HepG2 (cell line): Measurements from ENCODE around the gene SYS1. TPM values are rescaled to one million over a fixed set of nuclear protein-coding genes. Genes with fewer than 3 reads are reported as not detected.
A peak's percentile ranks its signal among the peaks of the same experiment; 100 is the strongest.

Experiments
- ATF2 ChIP-seq: sonication (generic); formaldehyde crosslinking; IDR thresholded peaks from 2 replicates; pipeline ENCODE4 v1.4.0; 2020; ENCODE audit warnings: missing genetic modification reagents
- MEIS1 ChIP-seq: sonication (generic); formaldehyde crosslinking; IDR thresholded peaks from 2 replicates; pipeline ENCODE4 v1.9.0; 2021; ENCODE audit warnings: mild to moderate bottlenecking, missing genetic modification reagents, moderate library complexity, borderline replicate concordance
- PRDM4 ChIP-seq: sonication (generic); formaldehyde crosslinking; IDR thresholded peaks from 2 replicates; pipeline ENCODE4 v1.9.0; 2021; ENCODE audit warnings: missing genetic modification reagents, borderline replicate concordance
- RAD51 ChIP-seq: fragments of 450-650 bp; IDR thresholded peaks from 2 replicates; pipeline ENCODE4 v1.6.1; 2016; ENCODE audit warnings: borderline replicate concordance
- SIN3A ChIP-seq: IDR thresholded peaks from 2 replicates; pipeline ENCODE4 v1.6.1; 2011; ENCODE audit warnings: low read depth, mild to moderate bottlenecking, control low read depth, low read length, borderline replicate concordance
- TAF1 ChIP-seq: sonication (generic); formaldehyde crosslinking; IDR thresholded peaks from 2 replicates; pipeline ENCODE4 v1.4.0; 2020; ENCODE audit warnings: missing genetic modification reagents
- THYN1 ChIP-seq: sonication (generic); formaldehyde crosslinking; IDR thresholded peaks from 2 replicates; pipeline ENCODE4 v1.8.1; 2023; ENCODE audit warnings: low read depth, mild to moderate bottlenecking, moderate library complexity, missing genetic modification reagents, borderline replicate concordance
- TRIM22 ChIP-seq: fragments of 450-650 bp; IDR thresholded peaks from 2 replicates; pipeline ENCODE4 v1.6.1; 2017
- ZNF280B ChIP-seq: sonication (generic); formaldehyde crosslinking; IDR thresholded peaks from 2 replicates; pipeline ENCODE4 v1.5.0; 2020; ENCODE audit warnings: missing genetic modification reagents, mild to moderate bottlenecking, borderline replicate concordance
- ZNF687 ChIP-seq: sonication (generic); formaldehyde crosslinking; IDR thresholded peaks from 2 replicates; pipeline ENCODE4 v1.5.1; 2020; ENCODE audit warnings: mild to moderate bottlenecking, missing genetic modification reagents, moderate library complexity
- ZNF879 ChIP-seq: sonication (generic); formaldehyde crosslinking; IDR thresholded peaks from 2 replicates; pipeline ENCODE4 v1.8.1; 2023; ENCODE audit warnings: missing genetic modification reagents
- ZNF883 ChIP-seq: sonication (generic); formaldehyde crosslinking; IDR thresholded peaks from 2 replicates; pipeline ENCODE4 v1.5.1; 2020; ENCODE audit warnings: mild to moderate bottlenecking, missing genetic modification reagents; ENCODE audit errors: not compliant biosample characterization
- polyA plus RNA-seq, 8 experiments: library from polyadenylated mRNA; depleted of rRNA in 3 of 8; stranded (reverse) in 7 of 8; unstranded in 1 of 8; fragments of >200 nt; fragmentation: Illumina TruSeq in 4 of 8; extraction: Trizol in 4 of 8; gene quantifications; 2 replicates each; pipeline versions ENCODE4 v1.2.1 to v1.2.3, GENCODE V29; 2011 to 2016; ENCODE audit warnings: low read depth in 4 of 8, missing spikeins in 1 of 8, mixed read lengths in 1 of 8; ENCODE audit not compliant: insufficient read depth in 1 of 8
- total RNA-seq, 5 experiments: library from RNA; depleted of rRNA; stranded (reverse); fragments of >200 nt; fragmentation: Illumina TruSeq; extraction: Trizol; gene quantifications; 2 replicates each; pipeline ENCODE4 v1.2.3, GENCODE V29; 2016; ENCODE audit warnings: low read depth in 1 of 5
- TF ChIP-seq, protein P1 (sequence below), 2 experiments: sonication (generic) in 1 of 2; formaldehyde crosslinking in 1 of 2; IDR thresholded peaks; 2 replicates each; pipeline versions ENCODE4 v1.5.1 to v1.6.1; 2011 to 2020; ENCODE audit warnings: borderline replicate concordance in 1 of 2, low read depth in 1 of 2, low read length in 1 of 2, mild to moderate bottlenecking in 1 of 2, missing genetic modification reagents in 1 of 2, moderate library complexity in 1 of 2

The SYS1 gene
- total and polyA plus RNA-seq, 2 of the 13 experiments (the other 11 are each of a cell fraction or from before 2014, with no cell fraction given), result 38.3 to 65.6 TPM

DNA sequence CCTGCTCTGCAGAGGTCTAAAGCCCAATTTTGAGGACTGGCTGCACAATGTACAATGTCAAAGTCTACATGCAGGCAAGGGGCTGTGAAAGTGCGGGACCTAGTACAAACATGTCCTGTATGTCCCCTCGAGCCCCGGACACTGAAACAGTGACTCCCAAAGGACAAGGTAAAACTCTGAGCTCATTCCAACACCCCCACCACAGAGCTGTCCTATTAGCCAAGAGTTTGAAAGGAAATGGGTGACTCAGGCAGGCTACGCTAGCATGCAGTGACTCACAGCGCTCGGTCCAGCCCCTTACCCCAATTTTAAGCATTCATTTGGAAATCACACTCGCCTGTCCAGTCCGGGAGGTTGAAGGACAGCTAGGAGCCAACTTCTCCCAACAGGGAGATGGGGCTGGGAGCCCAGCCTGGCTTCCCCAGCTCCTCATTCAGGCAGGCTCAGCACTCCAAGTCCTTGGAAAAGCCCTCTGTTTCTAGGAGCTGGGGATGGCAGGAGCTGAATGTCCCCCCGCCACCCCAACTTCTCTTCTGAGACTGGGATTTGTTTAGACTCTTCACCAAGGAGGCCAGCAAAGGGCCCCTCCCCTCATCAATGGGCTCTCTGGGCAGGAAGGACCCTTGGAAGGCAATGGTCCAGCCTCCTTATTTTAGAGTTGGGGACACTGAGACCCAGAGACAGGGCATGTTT lies 18.6 kb upstream of the SYS1 start (continued):
- TF ChIP-seq, protein P1, sequence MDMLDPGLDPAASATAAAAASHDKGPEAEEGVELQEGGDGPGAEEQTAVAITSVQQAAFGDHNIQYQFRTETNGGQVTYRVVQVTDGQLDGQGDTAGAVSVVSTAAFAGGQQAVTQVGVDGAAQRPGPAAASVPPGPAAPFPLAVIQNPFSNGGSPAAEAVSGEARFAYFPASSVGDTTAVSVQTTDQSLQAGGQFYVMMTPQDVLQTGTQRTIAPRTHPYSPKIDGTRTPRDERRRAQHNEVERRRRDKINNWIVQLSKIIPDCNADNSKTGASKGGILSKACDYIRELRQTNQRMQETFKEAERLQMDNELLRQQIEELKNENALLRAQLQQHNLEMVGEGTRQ (IDR thresholded peaks at IDR 0.05; ENCODE audit: low read depth, low read length), result no peak
- TF ChIP-seq, protein P1 (CRISPR knock-in tag; IDR thresholded peaks at IDR 0.05; ENCODE audit: borderline replicate concordance), result no peak; the same call in 1 of the 2 replicates
- peak; percentile 24; the same call in 1 of the 2 replicates for TF ChIP-seq ZNF280B (CRISPR knock-in tag)
- TF ChIP-seq MEIS1 (CRISPR knock-in tag), result peak; percentile 26; the same call in 1 of the 2 replicates
- TF ChIP-seq TAF1 (CRISPR knock-in tag), result peak; percentile 49; the same call in 1 of the 2 replicates
- TF ChIP-seq SIN3A, result peak; percentile 51; the same call in 1 of the 2 replicates
- TF ChIP-seq ZNF687 (CRISPR knock-in tag), result peak; percentile 73
- TF ChIP-seq ZNF879 (CRISPR knock-in tag), result 0 out of 2 replicates have a peak, but pooled peaks have one; percentile 13
- peak; percentile 21; the same call in 1 of the 2 replicates for TF ChIP-seq ATF2 (CRISPR knock-in tag)
- TF ChIP-seq ZNF883, result peak; percentile 47
- TF ChIP-seq TRIM22, result no peak
- TF ChIP-seq PRDM4 (CRISPR knock-in tag), result 0 out of 2 replicates have a peak, but pooled peaks have one; percentile 15
- peak; percentile 31; the same call in 1 of the 2 replicates for TF ChIP-seq THYN1 (CRISPR knock-in tag)
- no peak for TF ChIP-seq RAD51
